Thoracic aorta (tissue), 2 donors: Measurements from ENCODE around the gene FAM25G. TPM values are rescaled to one million over a fixed set of nuclear protein-coding genes. Genes with fewer than 3 reads are reported as not detected.
"Not testable (repeated sequence)": the region's sequence is repeated elsewhere in the genome, so short reads cannot be mapped to it uniquely, and the experiment has no call there.

Source experiments
- ATAC-seq: fragments of 150-250 bp; one replicate; pipeline ENCODE4 v1.8.0; 2017; ENCODE audit warnings: low read depth; ENCODE audit not compliant: insufficient number of reproducible peaks, low FRiP score
- DNase-seq: peaks from one replicate; pipeline ENCODE4 v3.0.0-alpha.2; 2020; ENCODE audit warnings: low spot score
- H3K27ac ChIP-seq, 2 donors: fragments of 200-600 bp; sonication (generic); 1 replicate in 1 of 2; 2 replicates in 1 of 2; pipeline ENCODE4 v1.5.1; 2016; ENCODE audit warnings: mild to moderate bottlenecking in 2 of 2, moderate library complexity in 2 of 2
- H3K27me3 ChIP-seq: fragments of 200-600 bp; sonication (generic); replicated peaks from 2 replicates; pipeline ENCODE4 v1.6.0; 2016; ENCODE audit warnings: mild to moderate bottlenecking; ENCODE audit not compliant: insufficient read depth
- H3K36me3 ChIP-seq: fragments of 200-600 bp; sonication (generic); one replicate; pipeline ENCODE4 v1.5.1; 2016
- H3K4me1 ChIP-seq, 2 donors: fragments of 200-600 bp; sonication (generic); 1 replicate in 1 of 2; 2 replicates in 1 of 2; pipeline versions ENCODE4 v1.5.1 to v1.6.0; 2016; ENCODE audit warnings: low read depth in 2 of 2, mild to moderate bottlenecking in 1 of 2; ENCODE audit not compliant: control insufficient read depth in 1 of 2
- H3K4me3 ChIP-seq: fragments of 200-600 bp; sonication (generic); 2 replicates; pipeline ENCODE4 v1.5.1; 2016; ENCODE audit warnings: mild to moderate bottlenecking
- H3K9me3 ChIP-seq: fragments of 200-600 bp; sonication (generic); 2 replicates; pipeline ENCODE4 v1.5.1; 2016
- total RNA-seq, 2 donors: library from RNA; depleted of rRNA; stranded (reverse); fragments of >200 nt; gene quantifications; one replicate each; pipeline versions ENCODE4 v1.1.0 to v1.2.3, GENCODE V29; 2016
- TF ChIP-seq, protein P1 (sequence below): fragments of 200-600 bp; sonication (generic); IDR thresholded peaks from one replicate; pipeline ENCODE4 v1.5.1; 2019; ENCODE audit warnings: antibody characterized with exemption

The FAM25G gene
- total RNA-seq, 2 donors from 2014 or later: not detected

DNA sequence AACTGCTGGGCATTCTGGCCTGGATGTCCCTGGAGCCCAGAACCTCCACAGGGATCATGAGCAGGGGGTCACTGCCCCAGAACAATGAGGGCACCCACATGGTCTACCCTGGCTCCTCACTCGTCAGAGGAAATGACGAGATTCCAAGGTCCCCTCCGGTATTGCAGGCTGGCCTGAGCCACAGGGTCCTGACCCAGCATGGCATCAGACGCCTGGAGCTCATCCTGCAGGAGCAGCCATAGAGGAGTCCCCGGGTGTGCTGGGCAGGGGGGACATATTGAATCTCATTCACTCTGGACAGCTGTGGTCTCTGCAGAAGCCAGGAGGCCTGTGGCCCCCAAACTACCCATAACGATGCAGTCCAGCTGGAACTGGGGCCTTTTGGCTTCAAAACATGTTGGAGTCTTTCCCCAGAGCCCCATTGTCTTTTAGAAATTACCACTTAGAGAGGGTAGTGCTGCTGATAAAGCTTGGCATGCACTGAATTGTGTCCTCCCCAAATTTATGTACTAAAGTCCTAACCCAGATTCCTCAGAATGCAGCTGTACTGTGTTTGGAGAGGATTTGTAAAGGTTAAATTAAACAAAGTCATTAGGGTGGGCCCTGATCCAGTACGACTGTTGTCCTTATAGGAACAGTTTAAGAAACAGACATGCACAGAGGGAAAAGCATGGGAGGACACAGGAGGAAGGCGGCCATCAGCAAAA, 35.3 kb downstream of the FAM25G start:
- Histone ChIP-seq H3K9me3 (no peaks in the 10 kb centered on the region), H3K27ac (no peak overlapping the region), H3K27me3 (no peaks in the 10 kb centered on the region), H3K4me3 (no peak overlapping the region), H3K4me1 (no peaks in the 10 kb centered on the region), H3K36me3 (no peaks in the 10 kb centered on the region)
- ATAC-seq: no peak
- TF ChIP-seq, protein P1, sequence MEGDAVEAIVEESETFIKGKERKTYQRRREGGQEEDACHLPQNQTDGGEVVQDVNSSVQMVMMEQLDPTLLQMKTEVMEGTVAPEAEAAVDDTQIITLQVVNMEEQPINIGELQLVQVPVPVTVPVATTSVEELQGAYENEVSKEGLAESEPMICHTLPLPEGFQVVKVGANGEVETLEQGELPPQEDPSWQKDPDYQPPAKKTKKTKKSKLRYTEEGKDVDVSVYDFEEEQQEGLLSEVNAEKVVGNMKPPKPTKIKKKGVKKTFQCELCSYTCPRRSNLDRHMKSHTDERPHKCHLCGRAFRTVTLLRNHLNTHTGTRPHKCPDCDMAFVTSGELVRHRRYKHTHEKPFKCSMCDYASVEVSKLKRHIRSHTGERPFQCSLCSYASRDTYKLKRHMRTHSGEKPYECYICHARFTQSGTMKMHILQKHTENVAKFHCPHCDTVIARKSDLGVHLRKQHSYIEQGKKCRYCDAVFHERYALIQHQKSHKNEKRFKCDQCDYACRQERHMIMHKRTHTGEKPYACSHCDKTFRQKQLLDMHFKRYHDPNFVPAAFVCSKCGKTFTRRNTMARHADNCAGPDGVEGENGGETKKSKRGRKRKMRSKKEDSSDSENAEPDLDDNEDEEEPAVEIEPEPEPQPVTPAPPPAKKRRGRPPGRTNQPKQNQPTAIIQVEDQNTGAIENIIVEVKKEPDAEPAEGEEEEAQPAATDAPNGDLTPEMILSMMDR: no peak
- DNase-seq: no peak

DNA sequence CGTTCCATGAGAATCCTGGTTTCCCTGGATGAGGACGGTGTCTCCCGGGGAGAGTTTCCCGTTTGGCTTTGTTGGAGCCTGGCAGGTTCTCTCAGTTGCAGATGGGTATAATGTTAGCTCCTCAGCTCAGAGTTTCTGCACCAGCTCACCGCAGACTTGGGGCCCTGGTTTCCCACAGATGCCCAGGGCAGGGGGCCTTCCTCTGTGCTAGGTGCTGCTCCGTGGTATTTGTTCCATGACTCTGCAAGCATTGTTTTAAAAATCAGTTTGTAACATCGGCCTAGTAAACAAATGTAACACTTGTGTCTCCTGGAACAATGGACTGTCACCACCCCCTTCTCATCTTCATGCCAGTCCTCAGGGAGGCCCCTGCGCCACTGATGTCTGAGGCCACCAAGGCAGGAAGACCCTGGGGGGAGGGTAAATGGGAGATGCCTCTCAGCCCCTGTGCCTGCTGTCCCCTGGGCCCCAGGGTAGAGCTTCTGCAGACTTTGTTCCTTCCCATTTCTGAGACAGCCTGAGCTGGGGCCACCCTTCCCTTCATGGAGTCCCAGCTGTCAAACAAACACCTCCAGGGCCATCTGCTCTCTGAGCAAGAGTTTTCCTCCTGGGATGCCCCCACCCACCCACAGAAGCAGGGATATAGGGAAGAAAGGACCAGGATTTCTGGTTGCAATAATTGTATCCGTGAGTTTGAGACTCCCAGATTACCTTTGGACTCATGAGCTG, 36.0 kb downstream of the FAM25G start:
- not testable (repeated sequence) for ATAC-seq, H3K9me3 ChIP-seq, H3K4me3 ChIP-seq, H3K27ac ChIP-seq, H3K4me1 ChIP-seq, H3K27me3 ChIP-seq, H3K36me3 ChIP-seq, DNase-seq

DNA sequence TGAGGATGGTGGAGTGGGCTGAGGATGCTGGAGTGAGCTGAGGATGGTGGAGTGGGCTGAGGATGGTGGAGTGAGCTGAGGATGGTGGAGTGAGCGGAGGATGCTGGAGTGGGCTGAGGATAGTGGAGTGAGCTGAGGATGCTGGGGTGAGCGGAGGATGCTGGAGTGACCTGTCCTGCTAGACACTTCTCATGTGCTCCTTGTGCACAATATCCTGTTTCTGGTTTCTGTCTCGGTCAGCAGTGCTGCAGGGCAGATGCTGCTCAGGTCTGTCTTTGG, 36.8 kb downstream of the FAM25G start:
- Histone ChIP-seq H3K4me1 (no peaks in the 10 kb centered on the region), H3K27ac (no peak overlapping the region), H3K36me3 (no peaks in the 10 kb centered on the region), H3K4me3 (no peak overlapping the region), H3K27me3 (no peaks in the 10 kb centered on the region), H3K9me3 (no peaks in the 10 kb centered on the region)
- ATAC-seq (no peak), DNase-seq (no peak)
- TF ChIP-seq, protein P1: no peak

DNA sequence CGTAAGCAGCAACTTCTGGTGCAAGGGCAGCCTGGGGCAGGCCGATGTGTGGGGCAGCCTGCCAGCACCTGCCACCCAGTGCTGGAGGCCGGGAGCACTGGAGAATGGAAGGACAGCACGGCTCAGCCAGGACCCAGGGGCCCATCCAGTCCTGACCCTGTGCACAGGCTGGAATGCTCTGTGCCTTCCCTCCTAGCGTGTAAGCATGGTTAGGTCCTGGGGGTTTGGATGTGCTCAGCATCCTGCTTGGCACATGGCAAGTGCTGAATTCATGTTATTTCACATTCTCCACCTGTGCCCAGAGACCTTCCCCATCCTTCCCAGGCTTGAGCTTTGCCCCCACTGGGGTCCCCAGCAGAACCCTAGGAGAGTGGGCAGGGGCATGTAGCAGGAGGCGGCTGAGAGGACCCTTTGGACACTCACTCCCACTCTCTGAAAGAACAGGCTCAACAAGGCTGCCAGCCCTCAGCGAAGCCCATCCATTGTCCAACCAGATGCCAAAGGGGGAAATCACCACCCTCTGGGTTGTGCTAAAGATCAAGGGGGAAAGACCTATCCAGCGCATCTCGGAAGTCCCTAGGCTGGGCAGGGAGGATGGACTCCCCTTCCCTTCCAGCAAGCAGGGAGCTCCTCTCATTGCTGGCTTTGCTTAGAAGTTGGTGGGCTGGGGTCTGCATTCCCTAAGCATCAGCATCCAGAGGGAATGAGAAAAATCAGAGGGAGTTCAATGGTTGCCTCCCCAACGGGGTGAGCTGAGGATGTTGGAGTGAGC, 37.3 kb downstream of the FAM25G start:
- no peak overlapping the region for H3K4me3 ChIP-seq
- TF ChIP-seq, protein P1: no peak
- no peaks in the 10 kb centered on the region for H3K9me3 ChIP-seq
- no peak overlapping the region for H3K27ac ChIP-seq
- H3K4me1 ChIP-seq: no peaks in the 10 kb centered on the region
- H3K36me3 ChIP-seq: no peaks in the 10 kb centered on the region
- DNase-seq (no peak), ATAC-seq (no peak)
- no peaks in the 10 kb centered on the region for H3K27me3 ChIP-seq

DNA sequence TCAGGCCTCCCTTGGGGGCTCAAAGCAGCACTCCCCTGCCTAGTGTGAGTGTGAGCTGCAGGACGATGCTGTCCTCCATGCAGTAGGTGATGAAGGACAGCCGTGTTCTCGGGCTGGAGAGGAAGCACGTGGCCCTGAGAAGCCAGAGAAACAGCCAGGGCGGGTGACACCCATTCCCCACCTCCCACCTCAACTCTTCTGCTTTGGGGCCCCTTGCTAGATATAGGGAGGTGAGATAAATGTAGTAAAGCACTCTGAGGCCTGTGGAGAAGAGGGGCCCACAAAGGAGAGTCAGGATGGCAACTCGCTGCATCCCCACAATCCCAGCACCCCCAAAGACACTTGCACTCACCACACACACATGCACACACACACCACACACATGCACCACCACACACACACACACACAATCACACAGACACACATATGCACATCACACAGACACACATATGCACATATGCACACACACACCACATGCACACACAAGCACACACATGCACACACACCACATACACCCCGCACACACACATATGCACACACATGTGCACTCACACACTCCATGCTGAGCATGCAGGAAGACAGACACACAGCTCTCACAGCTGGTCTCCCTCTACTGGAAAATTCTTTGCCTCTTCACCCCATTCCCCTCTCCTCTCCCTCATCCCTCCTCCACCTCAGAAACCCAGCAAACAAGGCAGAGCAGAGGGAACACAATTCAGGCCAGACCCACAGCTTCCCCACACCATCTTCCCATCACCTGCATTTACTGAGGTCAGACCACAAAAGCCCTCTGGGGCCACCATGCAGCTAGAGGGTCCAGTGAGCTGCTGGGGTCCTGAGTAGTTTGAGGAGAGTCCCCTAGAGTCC, 38.1 kb downstream of the FAM25G start:
- Histone ChIP-seq H3K4me3 (no peak overlapping the region), H3K27ac (no peak overlapping the region), H3K36me3 (no peaks in the 10 kb centered on the region), H3K27me3 (no peaks in the 10 kb centered on the region), H3K9me3 (no peaks in the 10 kb centered on the region), H3K4me1 (no peaks in the 10 kb centered on the region)
- DNase-seq (no peak), ATAC-seq (no peak)
- TF ChIP-seq, protein P1: no peak
